ACC112 (cell line): ENCODE results near the gene ZNF787.
A peak's percentile ranks its signal among the peaks of the same experiment; 100 is the strongest.

Experiments
- H2AFZ ChIP-seq: fragments of 200-600 bp; sonication (generic); one replicate; pipeline ENCODE4 v1.6.0; 2017; ENCODE audit warnings: antibody characterized with exemption, low read length; ENCODE audit not compliant: unreplicated experiment
- H3K27ac ChIP-seq: fragments of 200-600 bp; sonication (generic); 2 replicates; pipeline ENCODE4 v1.5.1; 2014; ENCODE audit warnings: low read depth, mild to moderate bottlenecking, antibody characterized with exemption, low read length, moderate library complexity
- H3K27me3 ChIP-seq: fragments of 200-600 bp; sonication (generic); 2 replicates; pipeline ENCODE4 v1.6.1; 2014; ENCODE audit warnings: mild to moderate bottlenecking, antibody characterized with exemption, low read length, moderate library complexity, mixed read lengths; ENCODE audit not compliant: insufficient read depth
- H3K36me3 ChIP-seq: fragments of 200-600 bp; sonication (generic); 2 replicates; pipeline ENCODE4 v1.6.1; 2016; ENCODE audit warnings: mild to moderate bottlenecking, antibody characterized with exemption, low read length, moderate library complexity, mixed read lengths; ENCODE audit not compliant: insufficient read depth
- H3K4me1 ChIP-seq: fragments of 200-600 bp; sonication (generic); one replicate; pipeline ENCODE4 v1.6.1; 2016; ENCODE audit warnings: low read length, mixed read lengths; ENCODE audit not compliant: insufficient read depth, unreplicated experiment, control insufficient read depth
- H3K4me3 ChIP-seq: fragments of 200-600 bp; sonication (generic); 2 replicates; pipeline ENCODE4 v1.5.1; 2014; ENCODE audit warnings: mild to moderate bottlenecking, low read depth, low read length
- H3K79me2 ChIP-seq: fragments of 200-600 bp; sonication (generic); one replicate; pipeline ENCODE4 v1.6.0; 2016; ENCODE audit warnings: low read length; ENCODE audit not compliant: control insufficient read depth, unreplicated experiment, insufficient read depth

Gene ZNF787

GRCh38 chr19:56133858-56134653 is 13.0 kb upstream of the ZNF787 start:
- Histone ChIP-seq H3K4me3 (no peak overlapping the region), H3K4me1 (no peaks in the 10 kb centered on the region), H2AFZ (no peak overlapping the region), H3K27ac (no peak overlapping the region), H3K36me3 (no peaks in the 10 kb centered on the region), H3K79me2 (no peaks in the 10 kb centered on the region), H3K27me3 (no peaks in the 10 kb centered on the region)

- Histone ChIP-seq H3K36me3 (no peaks in the 10 kb centered on the region), H3K4me1 (no peaks in the 10 kb centered on the region), H3K27me3 (no peaks in the 10 kb centered on the region), H2AFZ (peak overlapping the region; percentile 68), H3K4me3 (no peak overlapping the region), H3K79me2 (no peaks in the 10 kb centered on the region), H3K27ac (peak overlapping the region; percentile 26; the same call in 1 of the 2 replicates)
Measured at GRCh38 chr19:56132316-56132822, 11.3 kb upstream of the ZNF787 start.

- H3K36me3 ChIP-seq: no peaks in the 10 kb centered on the region
Measured at GRCh38 chr19:56131651-56132050, 10.6 kb upstream of the ZNF787 start.

GRCh38 chr19:56130006-56130405 is 8.9 kb upstream of the ZNF787 start:
- Histone ChIP-seq H3K27ac (no peak overlapping the region), H2AFZ (no peak overlapping the region), H3K79me2 (no peaks in the 10 kb centered on the region), H3K27me3 (no peaks in the 10 kb centered on the region), H3K4me3 (no peak overlapping the region), H3K36me3 (no peaks in the 10 kb centered on the region), H3K4me1 (no peaks in the 10 kb centered on the region)

More at GRCh38 chr19:56131651-56132050, 10.6 kb upstream of the ZNF787 start:
- H3K27ac ChIP-seq: no peak overlapping the region
- H2AFZ ChIP-seq: no peak overlapping the region
- H3K27me3 ChIP-seq: no peaks in the 10 kb centered on the region
- no peak overlapping the region for H3K4me3 ChIP-seq
- H3K79me2 ChIP-seq: no peaks in the 10 kb centered on the region
- H3K4me1 ChIP-seq: no peaks in the 10 kb centered on the region

- Histone ChIP-seq H3K27me3 (no peaks in the 10 kb centered on the region), H3K4me1 (no peaks in the 10 kb centered on the region), H3K4me3 (no peak overlapping the region), H3K79me2 (no peaks in the 10 kb centered on the region), H2AFZ (no peak overlapping the region), H3K27ac (no peak overlapping the region), H3K36me3 (no peaks in the 10 kb centered on the region)
Measured at GRCh38 chr19:56126983-56127780, 6.1 kb upstream of the ZNF787 start.

GRCh38 chr19:56125806-56126590 is 4.9 kb upstream of the ZNF787 start:
- H3K79me2 ChIP-seq: no peaks in the 10 kb centered on the region
- no peaks in the 10 kb centered on the region for H3K4me1 ChIP-seq
- H3K36me3 ChIP-seq: no peaks in the 10 kb centered on the region
- no peak overlapping the region for H3K27ac ChIP-seq
- no peak overlapping the region for H3K4me3 ChIP-seq
- no peaks in the 10 kb centered on the region for H3K27me3 ChIP-seq
- H2AFZ ChIP-seq: no peak overlapping the region

GRCh38 chr19:56124578-56124977 is 3.5 kb upstream of the ZNF787 start:
- H3K27me3 ChIP-seq: no peaks in the 10 kb centered on the region
- H3K79me2 ChIP-seq: peaks cover 5% of the 10 kb centered on the region
- no peaks in the 10 kb centered on the region for H3K36me3 ChIP-seq
- H3K4me3 ChIP-seq: no peak overlapping the region
- no peak overlapping the region for H2AFZ ChIP-seq
- H3K27ac ChIP-seq: no peak overlapping the region
- peaks cover 2% of the 10 kb centered on the region for H3K4me1 ChIP-seq

GRCh38 chr19:56123266-56123891 is 2.3 kb upstream of the ZNF787 start:
- no peak overlapping the region for H3K27ac ChIP-seq
- H3K4me3 ChIP-seq: no peak overlapping the region
- no peaks in the 10 kb centered on the region for H3K27me3 ChIP-seq
- H3K4me1 ChIP-seq: peaks cover 12% of the 10 kb centered on the region
- H3K36me3 ChIP-seq: no peaks in the 10 kb centered on the region
- no peak overlapping the region for H2AFZ ChIP-seq
- H3K79me2 ChIP-seq: peaks cover 17% of the 10 kb centered on the region

GRCh38 chr19:56120371-56121179 is 520 bp downstream of the ZNF787 start:
- Histone ChIP-seq H3K36me3 (no peaks in the 10 kb centered on the region), H3K79me2 (peaks cover 42% of the 10 kb centered on the region), H2AFZ (no peak overlapping the region), H3K27me3 (no peaks in the 10 kb centered on the region), H3K4me1 (peaks cover 12% of the 10 kb centered on the region), H3K27ac (peak overlapping the region; percentile 92), H3K4me3 (peak overlapping the region; percentile 89)
